HG03469 (cell line): ENCODE results near the gene ZNF684.
"Not testable (repeated sequence)": the region's sequence is repeated elsewhere in the genome, so short reads cannot be mapped to it uniquely, and the experiment has no call there.

ENCODE experiments used
- ATAC-seq: cut with Tn5 transposase; IDR thresholded peaks from one replicate; pipeline ENCODE4 v1.9.1; 2021; ENCODE audit warnings: mild to moderate bottlenecking, moderate library complexity, moderate number of reproducible peaks; ENCODE audit not compliant: unreplicated experiment

The ZNF684 gene

GRCh38 chr1:40567825-40568224 is 36.4 kb downstream of the ZNF684 start:
- ATAC-seq, result no peak

GRCh38 chr1:40574805-40575204 is 43.4 kb downstream of the ZNF684 start:
- not testable (repeated sequence) for ATAC-seq

GRCh38 chr1:40575336-40575735 is 43.9 kb downstream of the ZNF684 start:
- ATAC-seq, result no peak

GRCh38 chr1:40582116-40582515 is 50.7 kb downstream of the ZNF684 start:
- ATAC-seq, result no peak

- no peak for ATAC-seq
Measured at GRCh38 chr1:40583980-40584379, 52.5 kb downstream of the ZNF684 start.

GRCh38 chr1:40588586-40588985 is 57.1 kb downstream of the ZNF684 start:
- no peak for ATAC-seq

- no peak for ATAC-seq
Measured at GRCh38 chr1:40592107-40592803, 60.8 kb downstream of the ZNF684 start.

- ATAC-seq, result no peak
Measured at GRCh38 chr1:40593449-40594186, 62.2 kb downstream of the ZNF684 start.

GRCh38 chr1:40594187-40594531 is 62.7 kb downstream of the ZNF684 start:
- no peak for ATAC-seq

GRCh38 chr1:40595623-40596022 is 64.2 kb downstream of the ZNF684 start:
- ATAC-seq, result no peak
